Thoracic aorta (tissue), 2 donors: Measurements from ENCODE around the gene SPOUT1. TPM values are rescaled to one million over a fixed set of nuclear protein-coding genes. Genes with fewer than 3 reads are reported as not detected.

Source experiments
- ATAC-seq: fragments of 150-250 bp; one replicate; pipeline ENCODE4 v1.8.0; 2017; ENCODE audit warnings: low read depth; ENCODE audit not compliant: insufficient number of reproducible peaks, low FRiP score
- DNase-seq: peaks from one replicate; pipeline ENCODE4 v3.0.0-alpha.2; 2020; ENCODE audit warnings: low spot score
- H3K27ac ChIP-seq, 2 donors: fragments of 200-600 bp; sonication (generic); 1 replicate in 1 of 2; 2 replicates in 1 of 2; pipeline ENCODE4 v1.5.1; 2016; ENCODE audit warnings: mild to moderate bottlenecking in 2 of 2, moderate library complexity in 2 of 2
- H3K27me3 ChIP-seq: fragments of 200-600 bp; sonication (generic); replicated peaks from 2 replicates; pipeline ENCODE4 v1.6.0; 2016; ENCODE audit warnings: mild to moderate bottlenecking; ENCODE audit not compliant: insufficient read depth
- H3K36me3 ChIP-seq: fragments of 200-600 bp; sonication (generic); one replicate; pipeline ENCODE4 v1.5.1; 2016
- H3K4me1 ChIP-seq, 2 donors: fragments of 200-600 bp; sonication (generic); 1 replicate in 1 of 2; 2 replicates in 1 of 2; pipeline versions ENCODE4 v1.5.1 to v1.6.0; 2016; ENCODE audit warnings: low read depth in 2 of 2, mild to moderate bottlenecking in 1 of 2; ENCODE audit not compliant: control insufficient read depth in 1 of 2
- H3K4me3 ChIP-seq: fragments of 200-600 bp; sonication (generic); 2 replicates; pipeline ENCODE4 v1.5.1; 2016; ENCODE audit warnings: mild to moderate bottlenecking
- H3K9me3 ChIP-seq: fragments of 200-600 bp; sonication (generic); 2 replicates; pipeline ENCODE4 v1.5.1; 2016
- total RNA-seq, 2 donors: library from RNA; depleted of rRNA; stranded (reverse); fragments of >200 nt; gene quantifications; one replicate each; pipeline versions ENCODE4 v1.1.0 to v1.2.3, GENCODE V29; 2016
- TF ChIP-seq, protein P1 (sequence below): fragments of 200-600 bp; sonication (generic); IDR thresholded peaks from one replicate; pipeline ENCODE4 v1.5.1; 2019; ENCODE audit warnings: antibody characterized with exemption

Gene SPOUT1
- total RNA-seq, 2 donors from 2014 or later: 18.2 to 38.6 TPM

DNA sequence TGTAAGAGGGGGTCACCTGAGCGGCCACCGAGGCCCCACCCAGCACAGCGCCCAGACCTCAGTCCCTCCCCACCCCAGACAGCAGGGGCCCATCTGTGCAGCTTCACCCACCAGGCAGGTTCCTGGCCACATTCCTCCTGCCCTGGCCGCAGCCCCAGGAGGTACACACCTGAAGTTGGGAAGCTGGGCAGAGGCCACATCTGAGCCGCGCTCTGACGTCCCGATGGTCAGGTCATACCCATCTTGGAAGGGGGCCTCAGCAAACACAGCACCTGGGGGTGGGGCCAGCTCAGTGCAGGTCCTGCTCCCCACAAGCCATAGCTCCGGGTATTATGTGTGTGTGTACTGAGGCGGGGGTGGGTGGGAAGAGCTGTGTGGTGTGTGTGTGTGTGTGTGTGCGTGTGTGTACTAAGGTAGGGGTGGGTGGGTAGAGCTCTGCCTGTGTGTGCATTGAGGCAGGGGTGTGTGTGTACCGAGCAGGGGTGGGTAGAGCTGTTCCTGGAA lies 5.6 kb downstream of the SPOUT1 start:
- ATAC-seq (no peak), DNase-seq (no peak)
- TF ChIP-seq, protein P1, sequence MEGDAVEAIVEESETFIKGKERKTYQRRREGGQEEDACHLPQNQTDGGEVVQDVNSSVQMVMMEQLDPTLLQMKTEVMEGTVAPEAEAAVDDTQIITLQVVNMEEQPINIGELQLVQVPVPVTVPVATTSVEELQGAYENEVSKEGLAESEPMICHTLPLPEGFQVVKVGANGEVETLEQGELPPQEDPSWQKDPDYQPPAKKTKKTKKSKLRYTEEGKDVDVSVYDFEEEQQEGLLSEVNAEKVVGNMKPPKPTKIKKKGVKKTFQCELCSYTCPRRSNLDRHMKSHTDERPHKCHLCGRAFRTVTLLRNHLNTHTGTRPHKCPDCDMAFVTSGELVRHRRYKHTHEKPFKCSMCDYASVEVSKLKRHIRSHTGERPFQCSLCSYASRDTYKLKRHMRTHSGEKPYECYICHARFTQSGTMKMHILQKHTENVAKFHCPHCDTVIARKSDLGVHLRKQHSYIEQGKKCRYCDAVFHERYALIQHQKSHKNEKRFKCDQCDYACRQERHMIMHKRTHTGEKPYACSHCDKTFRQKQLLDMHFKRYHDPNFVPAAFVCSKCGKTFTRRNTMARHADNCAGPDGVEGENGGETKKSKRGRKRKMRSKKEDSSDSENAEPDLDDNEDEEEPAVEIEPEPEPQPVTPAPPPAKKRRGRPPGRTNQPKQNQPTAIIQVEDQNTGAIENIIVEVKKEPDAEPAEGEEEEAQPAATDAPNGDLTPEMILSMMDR: no peak
- Histone ChIP-seq H3K27ac (no peak overlapping the region), H3K36me3 (peaks cover 36% of the 10 kb centered on the region), H3K27me3 (no peaks in the 10 kb centered on the region), H3K4me3 (no peak overlapping the region), H3K9me3 (no peaks in the 10 kb centered on the region), H3K4me1 (peaks cover 13 to 23% of the 10 kb centered on the region in 2 donors)

DNA sequence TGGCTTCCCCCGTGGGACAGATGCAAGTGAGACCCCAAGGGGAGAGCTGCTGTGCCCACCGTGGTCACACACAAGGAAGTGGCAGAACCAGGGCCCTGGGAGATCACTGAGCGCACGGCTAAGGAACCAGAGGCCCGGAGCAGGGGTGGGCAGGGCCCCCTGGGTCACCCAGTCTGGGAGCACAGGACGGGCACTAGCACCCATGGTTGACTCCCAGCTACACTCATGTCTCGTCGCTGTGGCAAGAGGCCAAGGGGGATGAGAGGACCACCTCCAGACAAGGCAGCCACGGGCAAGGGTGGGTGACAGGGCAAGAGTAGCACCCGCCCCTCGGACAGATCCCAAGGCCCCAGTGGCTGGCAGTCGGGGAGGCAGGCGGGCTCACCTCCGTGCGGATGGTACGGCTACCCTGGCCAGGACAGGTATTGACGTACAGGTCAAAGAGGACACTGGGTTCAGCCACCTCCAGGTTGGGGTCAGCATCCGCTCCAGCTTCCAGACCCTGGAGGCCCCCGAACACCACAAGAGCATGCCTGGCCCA lies 6.2 kb downstream of the SPOUT1 start:
- no peak for ATAC-seq
- no peak overlapping the region for H3K27ac ChIP-seq
- no peaks in the 10 kb centered on the region for H3K9me3 ChIP-seq
- peaks cover 8 to 18% of the 10 kb centered on the region in 2 donors for H3K4me1 ChIP-seq
- no peak overlapping the region for H3K4me3 ChIP-seq
- TF ChIP-seq, protein P1: no peak
- no peak for DNase-seq
- H3K36me3 ChIP-seq: peaks cover 36% of the 10 kb centered on the region
- no peaks in the 10 kb centered on the region for H3K27me3 ChIP-seq

DNA sequence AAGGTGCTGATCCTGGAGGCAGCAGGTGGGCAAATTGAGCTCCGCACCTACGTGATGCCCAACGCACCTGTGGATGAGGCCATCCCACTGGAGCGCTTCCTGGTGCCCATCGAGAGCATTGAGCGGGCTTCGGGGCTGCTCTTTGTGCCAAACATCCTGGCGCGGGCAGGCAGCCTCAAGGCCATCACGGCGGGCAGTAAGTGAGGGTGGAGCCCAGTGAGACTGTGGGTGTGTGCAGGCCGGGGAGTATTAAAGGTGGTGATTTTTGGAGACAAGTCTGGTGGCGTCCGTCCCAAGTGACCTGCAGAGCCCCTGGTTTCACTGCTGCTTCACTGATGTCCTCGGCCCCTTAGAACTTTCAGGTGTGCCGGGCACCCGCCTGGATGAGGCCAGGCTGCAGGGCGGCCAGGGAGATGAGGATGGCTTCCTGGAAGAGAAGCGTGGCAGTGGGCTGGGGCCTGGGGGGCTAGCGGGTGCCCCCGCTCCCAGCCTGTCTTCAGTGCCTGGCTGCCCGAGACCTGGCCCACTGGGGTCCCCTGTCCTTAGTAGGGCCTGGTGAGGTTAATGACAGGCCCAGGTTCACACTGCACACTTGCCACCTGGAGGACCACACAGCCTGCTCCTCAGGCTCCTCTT lies 7.1 kb downstream of the SPOUT1 start:
- DNase-seq (no peak), ATAC-seq (no peak)
- H3K36me3 ChIP-seq: peaks cover 36% of the 10 kb centered on the region
- no peak overlapping the region for H3K27ac ChIP-seq
- no peak overlapping the region for H3K4me3 ChIP-seq
- peaks cover 8 to 12% of the 10 kb centered on the region in 2 donors for H3K4me1 ChIP-seq
- H3K27me3 ChIP-seq: no peaks in the 10 kb centered on the region
- TF ChIP-seq, protein P1: no peak
- no peaks in the 10 kb centered on the region for H3K9me3 ChIP-seq

DNA sequence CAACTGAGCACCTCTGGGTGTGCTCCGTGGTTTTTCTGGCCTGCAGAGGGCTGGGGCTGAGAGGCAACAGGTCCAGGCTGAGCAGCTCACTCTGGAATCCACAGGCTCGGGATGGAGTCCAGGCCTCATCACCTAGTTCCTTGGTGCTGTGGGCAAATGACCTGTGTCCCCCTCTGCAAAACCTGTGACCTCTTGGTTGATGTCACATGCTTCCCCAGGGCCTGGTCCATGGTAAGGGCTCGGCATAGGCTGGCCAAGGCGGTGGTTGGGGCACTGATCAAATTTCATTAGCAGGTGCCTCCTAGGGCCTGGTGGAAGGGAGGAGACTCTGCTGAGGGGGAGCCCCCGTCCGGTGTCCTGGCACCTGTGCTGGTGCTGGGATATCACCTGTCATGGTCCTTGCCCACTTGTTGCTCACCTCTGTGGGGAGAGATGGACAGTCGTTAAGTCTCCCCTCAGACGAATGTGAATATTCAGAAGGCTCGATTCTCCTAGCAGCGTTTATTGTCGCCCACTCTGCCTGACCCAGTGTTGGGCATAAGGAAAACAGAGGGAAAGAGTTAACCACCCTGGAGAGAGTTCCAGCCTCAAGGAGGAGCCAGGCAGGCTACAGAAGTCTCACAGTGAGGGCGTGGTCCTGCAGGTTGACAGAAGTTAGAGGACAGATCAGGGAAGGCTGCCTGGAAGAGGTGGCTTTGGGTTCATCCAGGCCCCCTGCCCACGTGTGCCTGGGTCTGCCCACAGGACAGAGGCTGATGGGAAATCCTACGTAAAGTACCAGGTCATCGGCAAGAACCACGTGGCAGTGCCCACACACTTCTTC lies 7.8 kb downstream of the SPOUT1 start:
- Histone ChIP-seq H3K4me1 (peaks cover 8 to 12% of the 10 kb centered on the region in 2 donors), H3K36me3 (peaks cover 34% of the 10 kb centered on the region), H3K4me3 (no peak overlapping the region), H3K27ac (no peak overlapping the region), H3K9me3 (no peaks in the 10 kb centered on the region), H3K27me3 (no peaks in the 10 kb centered on the region)
- no peak for ATAC-seq
- no peak for DNase-seq
- TF ChIP-seq, protein P1: no peak
